GM21825 (cell line): ENCODE data around the gene NUDT8.
A peak's percentile ranks its signal among the peaks of the same experiment; 100 is the strongest.
"Not testable (repeated sequence)": the region's sequence is repeated elsewhere in the genome, so short reads cannot be mapped to it uniquely, and the experiment has no call there.

Experiments used
- ATAC-seq: cut with Tn5 transposase; IDR thresholded peaks from one replicate; pipeline ENCODE4 v1.9.1; 2021; ENCODE audit warnings: mild to moderate bottlenecking, moderate library complexity; ENCODE audit not compliant: unreplicated experiment

NUDT8 gene

GRCh38 chr11:67613960-67614715, 15.6 kb downstream of the NUDT8 start:
- peak; percentile 74 for ATAC-seq

- no peak for ATAC-seq
These were observed 16.3 kb downstream of the NUDT8 start for GRCh38 chr11:67613313-67613959.

- ATAC-seq: no peak
These were observed 17.0 kb downstream of the NUDT8 start for GRCh38 chr11:67612751-67613150.

- no peak for ATAC-seq
These were observed 17.8 kb downstream of the NUDT8 start for GRCh38 chr11:67611704-67612587.

GRCh38 chr11:67611165-67611564, 18.6 kb downstream of the NUDT8 start:
- ATAC-seq: no peak

- ATAC-seq: no peak
These were observed 19.4 kb downstream of the NUDT8 start for GRCh38 chr11:67610302-67610868.

GRCh38 chr11:67609316-67609715, 20.4 kb downstream of the NUDT8 start:
- no peak for ATAC-seq

GRCh38 chr11:67608486-67608885, 21.3 kb downstream of the NUDT8 start:
- no peak for ATAC-seq

- ATAC-seq: no peak
These were observed 22.2 kb downstream of the NUDT8 start for GRCh38 chr11:67607507-67607906.

- peak; percentile 88 for ATAC-seq
These were observed 23.0 kb downstream of the NUDT8 start, which contains the start of gene NDUFV1 for GRCh38 chr11:67606492-67607295. Gene NDUFV1, plus strand, starts transcription at chr11:67606936. Its CDS starts 69 bp downstream, at chr11:67607005.

GRCh38 chr11:67606093-67606491, 23.6 kb downstream of the NUDT8 start:
- no peak for ATAC-seq

- no peak for ATAC-seq
These were observed 24.3 kb downstream of the NUDT8 start for GRCh38 chr11:67605231-67606011.

- no peak for ATAC-seq
These were observed 24.9 kb downstream of the NUDT8 start for GRCh38 chr11:67604815-67605214.

- ATAC-seq: not testable (repeated sequence)
These were observed 25.6 kb downstream of the NUDT8 start for GRCh38 chr11:67604119-67604518.

- no peak for ATAC-seq
These were observed 28.6 kb downstream of the NUDT8 start for GRCh38 chr11:67601098-67601497.

- ATAC-seq: peak; percentile 73
These were observed 29.3 kb downstream of the NUDT8 start for GRCh38 chr11:67600324-67601029.

GRCh38 chr11:67599149-67599548, 30.6 kb downstream of the NUDT8 start:
- no peak for ATAC-seq

GRCh38 chr11:67597963-67598362, 31.8 kb downstream of the NUDT8 start:
- ATAC-seq: not testable (repeated sequence)

GRCh38 chr11:67597458-67597857, 32.3 kb downstream of the NUDT8 start:
- ATAC-seq: not testable (repeated sequence)
